ENCODE measurements around the gene ACTR8.

Gene ACTR8

DNA sequence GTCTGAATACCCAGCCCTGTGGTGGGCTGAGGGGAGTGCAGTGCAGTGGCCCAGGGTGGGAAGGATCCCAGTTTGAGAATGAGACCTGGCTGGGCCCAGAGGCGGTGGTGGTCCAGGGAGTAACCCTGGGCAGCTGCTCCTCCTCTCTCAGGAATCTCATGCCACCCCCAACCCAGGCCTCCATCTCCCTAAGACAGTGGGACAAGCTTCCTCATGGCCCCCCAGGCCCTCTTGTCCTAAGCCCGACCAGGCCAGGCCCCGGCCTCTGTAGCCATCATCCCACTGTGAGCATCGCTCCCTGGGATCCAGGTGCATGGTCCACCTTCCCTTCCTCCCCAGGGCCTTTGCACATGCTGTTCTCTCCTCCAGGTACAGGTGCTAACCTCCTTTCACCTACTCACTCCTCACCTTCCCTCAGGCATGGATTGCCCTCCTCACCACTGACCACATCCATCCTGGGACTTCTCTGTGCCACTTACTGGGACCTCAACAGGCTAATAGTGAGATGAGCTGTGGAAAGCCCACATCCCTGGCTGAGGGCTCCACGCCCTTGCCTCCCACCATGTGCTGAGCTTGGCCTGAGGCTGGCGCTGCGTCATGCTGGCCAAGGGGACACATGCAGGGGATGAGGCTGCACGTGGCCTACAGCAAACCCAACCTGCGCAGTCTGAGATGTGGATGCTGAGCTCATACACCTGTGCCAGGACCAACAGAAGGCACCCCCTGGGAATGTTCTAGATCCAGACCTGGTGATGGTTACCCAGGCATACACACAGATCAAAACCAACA is 45.7 kb downstream of the ACTR8 start:
- DNase-seq (ENCODE audit: low spot score): no peak

GRCh38 chr3:53835257-53835656 is 46.7 kb downstream of the ACTR8 start:
- no peak for DNase-seq (ENCODE audit: low spot score)

DNA sequence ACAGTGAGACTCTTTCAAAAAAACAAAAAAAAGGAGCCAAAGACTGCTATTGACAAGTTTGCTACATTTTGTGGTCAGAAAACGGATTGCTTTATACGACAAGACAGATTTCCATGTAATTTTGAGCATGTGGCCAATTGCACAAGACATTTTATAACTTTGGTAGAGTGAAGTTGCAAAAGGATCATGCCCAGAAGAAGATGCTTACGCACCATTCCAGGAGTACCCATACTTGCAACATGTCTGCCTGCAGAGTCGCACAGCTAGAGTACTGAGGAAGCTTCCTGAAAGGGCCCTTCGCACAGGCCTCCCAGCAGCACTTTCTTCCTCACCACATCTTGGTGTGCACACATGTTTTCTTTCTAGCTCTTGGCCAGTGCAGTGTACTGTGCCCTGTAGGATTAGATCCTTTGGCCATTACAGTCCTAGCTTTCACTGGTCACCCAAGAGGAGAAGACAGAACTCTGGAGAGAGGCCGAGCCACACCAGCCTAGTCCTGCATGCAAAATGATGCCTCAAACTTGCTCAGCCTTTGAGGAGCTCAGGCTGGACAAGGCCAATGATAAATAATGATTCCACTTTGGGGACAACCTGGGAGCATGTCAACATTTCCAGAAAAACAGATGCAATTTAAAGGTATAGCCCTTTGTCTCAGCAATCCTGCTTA is 47.4 kb downstream of the ACTR8 start:
- no peak for DNase-seq (ENCODE audit: low spot score)

DNA sequence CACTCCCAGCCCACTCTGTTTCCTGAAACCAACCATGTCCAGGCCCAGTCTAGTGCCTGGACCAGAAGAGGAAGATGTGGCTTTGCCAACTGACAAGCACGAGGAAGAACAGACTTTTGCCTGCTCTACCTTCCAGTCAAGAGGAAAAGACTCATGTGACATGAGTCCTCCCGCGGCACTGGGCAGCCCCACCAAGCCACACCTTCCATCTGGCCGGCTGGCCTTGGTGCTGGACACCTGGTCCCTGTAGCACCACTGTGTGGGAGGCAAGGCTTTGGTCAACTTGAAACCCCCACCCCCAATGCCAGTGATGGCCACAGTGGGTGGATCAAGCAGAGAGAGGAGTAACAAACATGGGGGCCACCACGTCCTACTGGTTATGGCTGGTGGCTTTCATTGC is 48.3 kb downstream of the ACTR8 start:
- no peak for DNase-seq (ENCODE audit: low spot score)

GRCh38 chr3:53833053-53833645 is 48.8 kb downstream of the ACTR8 start:
- DNase-seq (ENCODE audit: low spot score): no peak

DNA sequence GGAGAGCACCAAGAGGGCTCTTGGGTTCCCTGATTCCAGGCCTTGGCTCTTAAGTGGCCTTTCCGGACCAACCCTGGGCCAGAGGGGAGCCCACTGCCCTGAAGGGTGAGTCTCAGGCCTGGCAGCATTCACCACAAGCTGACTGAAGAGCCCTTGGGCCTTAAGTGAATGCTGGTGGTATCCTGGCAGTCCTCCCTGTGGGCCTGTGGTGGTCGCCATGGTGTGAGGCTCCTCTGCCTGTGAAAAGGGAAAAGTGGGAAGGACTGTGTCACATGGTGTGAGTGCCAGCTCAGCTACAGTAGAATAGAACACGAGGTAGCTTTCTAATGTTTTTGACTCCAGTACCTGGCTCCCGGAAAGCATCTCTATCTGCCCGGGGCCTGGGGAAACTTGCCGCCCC is 51.0 kb downstream of the ACTR8 start:
- no peak for DNase-seq (ENCODE audit: low spot score)

- DNase-seq (ENCODE audit: low spot score): no peak
Observed at GRCh38 chr3:53829605-53830004, 52.3 kb downstream of the ACTR8 start.

DNA sequence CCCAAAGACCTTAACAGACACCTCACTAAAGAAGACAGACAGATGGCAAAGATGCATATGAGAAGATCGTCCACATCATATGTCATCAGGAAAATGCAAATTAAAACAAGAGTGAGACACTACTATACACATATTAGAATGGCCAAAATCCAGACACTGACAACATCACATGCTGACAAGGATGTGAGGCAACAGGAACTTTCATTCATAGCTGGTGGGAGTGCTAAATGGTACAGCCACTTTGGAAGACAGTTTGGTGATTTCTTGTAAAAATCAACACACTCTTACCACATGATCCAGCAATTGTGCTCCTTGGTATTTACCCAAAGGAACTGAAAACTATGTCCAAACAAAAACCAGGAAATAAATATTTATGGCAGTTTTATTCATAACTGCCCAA is 53.4 kb downstream of the ACTR8 start:
- DNase-seq (ENCODE audit: low spot score): no peak

DNA sequence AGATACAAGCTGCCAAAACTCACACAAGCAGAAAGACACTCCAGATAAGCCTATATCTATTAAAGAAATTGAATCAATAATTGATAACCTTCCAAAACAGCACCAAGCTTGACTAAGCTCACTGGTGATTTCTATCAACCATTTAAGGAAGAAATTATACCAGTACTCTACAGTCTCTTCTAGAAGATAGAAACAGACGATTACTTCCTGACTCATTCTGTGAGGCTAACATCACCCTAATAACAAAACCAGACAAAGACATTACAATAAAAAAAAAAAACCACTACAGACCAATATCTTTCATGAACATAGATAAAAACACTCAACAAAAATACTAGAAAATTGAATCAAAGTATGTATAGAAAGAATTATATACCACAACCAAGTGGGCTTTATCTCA is 55.9 kb downstream of the ACTR8 start:
- no peak for DNase-seq (ENCODE audit: low spot score)

DNA sequence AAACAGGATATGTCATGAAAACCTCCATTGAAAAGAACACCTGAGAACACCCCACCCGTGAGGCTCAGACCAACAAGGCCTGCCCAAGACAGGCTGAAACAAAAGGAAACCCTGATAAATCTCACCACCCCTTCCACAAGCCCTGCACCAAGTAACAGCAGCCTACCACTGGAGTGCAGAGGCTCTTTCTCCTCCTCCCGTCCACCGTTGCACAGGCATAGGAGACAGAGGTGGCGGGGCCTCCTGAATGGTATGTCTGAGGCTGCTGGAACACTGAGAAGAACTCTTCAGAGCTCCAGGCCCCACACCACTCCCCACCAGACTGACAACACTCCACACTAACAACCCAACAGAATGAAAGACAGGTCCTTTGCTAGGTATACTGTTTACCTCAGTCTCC is 57.2 kb downstream of the ACTR8 start:
- no peak for DNase-seq (ENCODE audit: low spot score)

GRCh38 chr3:53823956-53824657 is 57.8 kb downstream of the ACTR8 start:
- DNase-seq (ENCODE audit: low spot score): no peak

GRCh38 chr3:53823026-53823955 is 58.7 kb downstream of the ACTR8 start:
- DNase-seq (ENCODE audit: low spot score): no peak

- DNase-seq (ENCODE audit: low spot score): no peak
Observed at GRCh38 chr3:53822331-53822741, 59.6 kb downstream of the ACTR8 start.

DNA sequence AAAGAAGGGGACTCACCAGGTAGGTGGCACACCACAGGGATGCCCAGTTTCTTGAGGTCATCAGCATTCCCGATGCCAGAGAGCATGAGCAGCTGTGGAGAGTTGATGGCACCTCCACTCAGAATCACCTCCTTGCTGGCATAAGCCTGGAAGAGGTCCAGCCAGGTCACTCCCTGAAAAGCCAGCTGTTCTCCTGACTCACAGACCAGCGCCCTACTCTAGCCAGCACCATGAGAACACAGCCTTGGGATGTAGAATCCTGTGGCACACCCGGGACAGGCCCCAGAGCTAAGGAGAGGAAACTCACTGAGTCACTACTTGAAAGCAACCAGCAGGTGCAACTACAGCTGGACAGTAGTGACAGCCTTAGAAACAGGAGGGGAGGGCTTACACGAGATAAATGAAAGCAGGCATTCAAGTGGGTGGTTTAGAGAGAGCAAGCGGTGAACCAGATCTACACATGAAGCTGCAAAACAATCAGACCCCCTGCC is 60.3 kb downstream of the ACTR8 start:
- no peak for DNase-seq (ENCODE audit: low spot score)

DNA sequence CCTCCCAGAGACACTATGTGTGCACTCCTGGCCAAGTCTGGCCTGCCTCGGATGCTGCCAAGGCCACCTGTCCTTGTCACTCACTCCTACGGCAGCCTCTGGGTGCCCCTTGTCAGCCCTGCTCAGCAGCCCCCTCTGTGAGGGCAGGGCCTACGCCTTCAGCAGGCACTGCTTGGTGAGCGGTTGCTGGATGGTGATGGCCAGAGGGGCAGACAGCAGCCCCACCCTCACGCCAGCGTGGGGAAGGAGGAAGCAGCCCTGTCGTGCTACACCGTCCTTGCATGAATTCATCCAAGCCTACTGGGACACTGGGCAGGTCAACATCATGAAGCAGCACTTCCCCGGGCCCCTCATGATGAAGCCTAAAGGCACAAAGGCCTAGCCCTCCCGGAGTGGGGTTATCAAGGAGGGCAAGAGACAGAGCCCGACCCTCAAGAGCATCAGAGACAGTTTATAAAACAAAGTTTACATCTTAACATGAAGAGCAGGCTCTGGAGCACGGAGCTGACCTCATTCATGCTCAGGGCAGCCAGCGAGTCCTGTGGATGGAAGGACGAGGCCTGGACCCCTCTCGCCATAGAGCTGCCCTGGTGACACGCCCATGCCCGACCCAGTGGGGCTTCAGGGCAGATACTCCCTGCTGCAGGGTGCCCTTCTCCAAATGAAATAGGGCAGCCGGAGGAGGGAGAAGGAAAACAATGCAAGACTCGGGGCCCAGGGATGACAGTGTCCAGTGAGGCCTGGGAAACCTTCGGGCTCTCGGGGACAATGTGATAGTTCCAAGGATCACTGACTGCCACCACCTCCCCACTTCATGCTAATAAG is 61.0 kb downstream of the ACTR8 start:
- DNase-seq (ENCODE audit: low spot score): no peak

DNA sequence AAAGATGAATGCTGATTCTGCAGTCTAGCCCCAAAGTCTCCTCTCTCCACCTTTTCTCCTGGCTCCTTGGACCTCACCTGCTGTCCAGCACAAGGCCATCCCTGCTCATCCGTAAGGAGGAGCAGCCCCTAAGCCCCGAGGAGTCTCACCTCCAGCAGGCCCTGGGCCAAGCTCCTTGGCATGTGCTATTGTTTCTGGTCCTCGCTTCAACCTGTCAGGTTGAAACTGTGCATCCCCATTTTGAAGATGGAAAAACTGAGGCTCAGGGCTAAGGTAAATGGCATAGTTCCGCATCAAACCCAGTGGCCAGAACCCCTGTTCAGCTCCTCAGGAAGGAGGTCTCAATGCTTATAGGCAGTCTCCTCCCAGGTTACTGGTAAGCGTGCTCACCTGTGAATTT is 61.9 kb downstream of the ACTR8 start:
- no peak for DNase-seq (ENCODE audit: low spot score)

GRCh38 chr3:53819163-53819868 is 62.6 kb downstream of the ACTR8 start:
- DNase-seq (ENCODE audit: low spot score): no peak

DNA sequence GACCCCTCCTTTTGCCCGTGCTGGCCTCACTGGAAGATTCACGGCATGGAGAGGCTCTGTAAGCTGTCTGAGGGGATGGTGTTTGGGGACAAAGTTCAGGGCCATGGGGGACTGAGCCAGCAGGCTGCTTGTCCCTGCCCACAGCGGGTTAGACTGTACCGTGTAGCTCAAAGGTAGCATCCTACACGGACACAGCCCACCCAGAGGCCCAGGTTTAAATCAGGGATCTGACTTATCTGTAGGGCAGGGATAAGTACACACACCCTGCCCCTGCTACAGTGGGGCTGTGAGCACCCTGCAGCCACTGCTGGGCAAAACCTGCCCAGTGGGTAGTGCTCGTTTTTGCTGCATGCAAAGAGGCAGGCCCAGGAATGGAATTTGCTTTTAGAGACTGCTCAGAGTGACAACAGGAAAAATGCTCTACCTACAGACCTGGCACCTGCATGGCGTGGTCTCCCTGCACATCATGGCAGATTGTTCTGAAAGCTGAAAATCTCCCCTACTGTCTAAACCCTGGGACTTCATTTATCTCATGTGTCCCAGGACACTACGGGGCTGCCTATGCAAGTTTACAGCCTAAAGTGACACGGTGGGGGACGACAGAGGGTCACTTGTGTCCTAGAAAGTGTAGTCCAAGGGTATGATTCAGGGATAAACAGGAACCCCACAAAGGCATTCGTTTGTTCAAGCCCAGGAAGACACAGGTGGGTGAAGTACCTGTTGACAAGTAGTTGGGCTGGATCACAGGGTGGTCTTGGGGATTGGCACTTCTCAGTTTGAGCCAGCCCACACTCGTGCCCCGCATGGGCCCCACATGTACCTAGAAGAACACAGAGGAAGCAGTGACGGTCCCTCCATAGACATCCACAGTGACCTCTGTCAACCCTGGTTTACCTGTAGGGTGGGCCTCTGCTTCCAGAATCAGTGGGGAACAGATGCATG is 63.5 kb downstream of the ACTR8 start:
- DNase-seq (ENCODE audit: low spot score): no peak

Measured in SK-N-DZ (cell line).